H1 (cell line): ENCODE data around the gene FREM2. TPM values are rescaled to one million over a fixed set of nuclear protein-coding genes. Genes with fewer than 3 reads are reported as not detected.

Experiments used
- CTCF ChIA-PET: fragments of 300-600 bp; sonication (Branson Sonifier 250); formaldehyde crosslinking; loops from one replicate; lab custom pipeline; 2021; ENCODE audit not compliant: partially characterized antibody; lab: Charles Lee
- POLR2A ChIA-PET: fragments of 300-600 bp; sonication (Branson Sonifier 250); formaldehyde crosslinking; loops from one replicate; lab custom pipeline; 2021; ENCODE audit warnings: inconsistent platforms; ENCODE audit not compliant: partially characterized antibody; lab: Charles Lee
- DNase-seq, 2 experiments: peaks; one replicate each; pipeline versions ENCODE4 v3.0.0 to v3.0.0-alpha.2; 2010 to 2022; ENCODE audit warnings: low spot score in 2 of 2, low read depth in 1 of 2, mixed read lengths in 1 of 2
- FAIRE-seq: peaks from 2 replicates; lab custom pipeline; 2011; peaks lifted over from hg19 to GRCh38; lab: Jason Lieb, UNC
- H2AFZ ChIP-seq: 2 replicates; pipeline ENCODE4 v1.8.1; 2012; ENCODE audit warnings: low read length, inconsistent platforms
- H2AK5ac ChIP-seq: 2 replicates; pipeline ENCODE4 v1.6.1; 2013; ENCODE audit warnings: low read depth, low read length
- H2BK120ac ChIP-seq: replicated peaks from 2 replicates; pipeline ENCODE3; 2013; ENCODE audit warnings: low read depth, low read length, inconsistent platforms
- H2BK12ac ChIP-seq: 2 replicates; pipeline ENCODE4 v1.6.1; 2013; ENCODE audit warnings: low read depth, low read length
- H2BK15ac ChIP-seq: 2 replicates; pipeline ENCODE4 v1.6.1; 2013; ENCODE audit warnings: low read length
- H2BK20ac ChIP-seq: 2 replicates; pipeline ENCODE4 v1.6.1; 2013; ENCODE audit warnings: low read length
- H2BK5ac ChIP-seq: 2 replicates; pipeline ENCODE4 v1.6.1; 2013; ENCODE audit warnings: low read depth, low read length
- H3K14ac ChIP-seq: 2 replicates; pipeline ENCODE4 v1.6.1; 2013; ENCODE audit warnings: inconsistent platforms; ENCODE audit not compliant: insufficient read length
- H3K18ac ChIP-seq: 2 replicates; pipeline ENCODE4 v1.6.1; 2013; ENCODE audit warnings: low read length; ENCODE audit errors: extremely low read depth
- H3K23ac ChIP-seq: 2 replicates; pipeline ENCODE4 v1.6.1; 2013; ENCODE audit warnings: inconsistent platforms; ENCODE audit not compliant: insufficient read length
- H3K23me2 ChIP-seq: 2 replicates; pipeline ENCODE4 v1.6.1; 2013; ENCODE audit warnings: low read depth, low read length
- H3K27ac ChIP-seq: 2 replicates; pipeline ENCODE4 v1.6.1; 2011; ENCODE audit warnings: low read depth, low read length, inconsistent platforms
- H3K27me3 ChIP-seq, 4 experiments: replicated peaks in 1 of 4; 1 replicate in 1 of 4; 2 replicates in 3 of 4; pipeline versions ENCODE4 v1.6.1 to v1.8.1; 2011 to 2013; ENCODE audit warnings: low read length in 3 of 4, mild to moderate bottlenecking in 3 of 4, inconsistent platforms in 2 of 4, mixed read lengths in 2 of 4, moderate library complexity in 1 of 4; ENCODE audit not compliant: control insufficient read depth in 3 of 4, insufficient read depth in 3 of 4; ENCODE audit errors: extremely low read depth in 1 of 4
- H3K36me3 ChIP-seq, 4 experiments: 2 replicates each; pipeline versions ENCODE4 v1.6.1 to v1.8.1; 2011 to 2013; ENCODE audit warnings: mild to moderate bottlenecking in 4 of 4, low read length in 3 of 4, moderate library complexity in 2 of 4, control low read depth in 1 of 4, inconsistent platforms in 1 of 4; ENCODE audit not compliant: insufficient read depth in 4 of 4, control insufficient read depth in 2 of 4
- H3K4ac ChIP-seq: replicated peaks from 2 replicates; pipeline ENCODE3; 2013; ENCODE audit warnings: low read length, low read depth, mixed read lengths, inconsistent platforms; ENCODE audit not compliant: insufficient read length
- H3K4me1 ChIP-seq, 4 experiments: replicated peaks in 1 of 4; 1 replicate in 1 of 4; 2 replicates in 3 of 4; pipeline versions ENCODE4 v1.6.1 to v1.8.1; 2011 to 2013; ENCODE audit warnings: low read length in 3 of 4, inconsistent platforms in 2 of 4, mixed read lengths in 1 of 4; ENCODE audit not compliant: insufficient read depth in 4 of 4, control insufficient read depth in 3 of 4
- H3K4me2 ChIP-seq, 2 experiments: 2 replicates each; pipeline versions ENCODE4 v1.6.1 to v1.8.1; 2011 to 2013; ENCODE audit warnings: low read depth in 2 of 2, low read length in 2 of 2, control low read depth in 1 of 2, inconsistent platforms in 1 of 2, mild to moderate bottlenecking in 1 of 2; ENCODE audit not compliant: insufficient read depth in 1 of 2
- H3K4me3 ChIP-seq, 4 experiments: fragments of 200-600, 300-600 bp in 1 of 4; sonication (generic), shearing (Covaris generic), sonication (Bioruptor Twin) in 1 of 4; 2 replicates each; pipeline versions ENCODE4 v1.5.1 to v1.8.1; 2011 to 2016; ENCODE audit warnings: low read length in 4 of 4, low read depth in 3 of 4, control low read depth in 2 of 4, inconsistent platforms in 2 of 4, mild to moderate bottlenecking in 2 of 4, mixed read lengths in 1 of 4, moderate library complexity in 1 of 4; ENCODE audit not compliant: insufficient read depth in 2 of 4; ENCODE audit errors: extremely low read depth in 1 of 4
- H3K56ac ChIP-seq: replicated peaks from 2 replicates; pipeline ENCODE3; 2013; ENCODE audit warnings: low read depth, mild to moderate bottlenecking, mixed read lengths, low read length, inconsistent platforms; ENCODE audit not compliant: insufficient read length
- H3K79me1 ChIP-seq: 2 replicates; pipeline ENCODE4 v1.6.1; 2013; ENCODE audit warnings: low read depth, low read length, control low read depth
- H3K79me2 ChIP-seq, 2 experiments: 2 replicates each; pipeline versions ENCODE4 v1.6.1 to v1.8.1; 2012 to 2013; ENCODE audit warnings: low read length in 2 of 2, mild to moderate bottlenecking in 2 of 2, inconsistent platforms in 1 of 2; ENCODE audit not compliant: insufficient read depth in 2 of 2, control insufficient read depth in 1 of 2
- H3K9ac ChIP-seq, 4 experiments: replicated peaks in 1 of 4; 1 replicate in 1 of 4; 2 replicates in 3 of 4; pipeline versions ENCODE4 v1.6.1 to v1.8.1; 2011 to 2013; ENCODE audit warnings: low read depth in 3 of 4, low read length in 3 of 4, control low read depth in 2 of 4, mild to moderate bottlenecking in 2 of 4, moderate library complexity in 2 of 4, inconsistent platforms in 1 of 4; ENCODE audit errors: extremely low read depth in 1 of 4
- H3K9me3 ChIP-seq, 2 experiments: 2 replicates each; pipeline versions ENCODE4 v1.6.1 to v1.8.1; 2012 to 2013; ENCODE audit warnings: mild to moderate bottlenecking in 2 of 2, moderate library complexity in 2 of 2, control low read depth in 1 of 2, inconsistent platforms in 1 of 2, low read depth in 1 of 2, low read length in 1 of 2, mixed read lengths in 1 of 2; ENCODE audit not compliant: insufficient read depth in 2 of 2
- H4K20me1 ChIP-seq, 2 experiments: replicated peaks in 1 of 2; 2 replicates each; pipeline versions ENCODE3 to v1.8.1; 2011 to 2013; ENCODE audit warnings: inconsistent platforms in 2 of 2, low read length in 2 of 2, mild to moderate bottlenecking in 1 of 2; ENCODE audit not compliant: insufficient read depth in 2 of 2, control insufficient read depth in 1 of 2
- H4K5ac ChIP-seq: 2 replicates; pipeline ENCODE4 v1.6.1; 2013; ENCODE audit warnings: low read length, low read depth, mixed read lengths, inconsistent platforms; ENCODE audit not compliant: insufficient read length
- H4K8ac ChIP-seq: 2 replicates; pipeline ENCODE4 v1.8.0; 2013; ENCODE audit warnings: mild to moderate bottlenecking, moderate library complexity, low read length, inconsistent platforms; ENCODE audit not compliant: insufficient read depth; ENCODE audit errors: extremely low read depth
- H4K91ac ChIP-seq: replicated peaks from 2 replicates; pipeline ENCODE3; 2013; ENCODE audit warnings: low read length, mixed read lengths, inconsistent platforms; ENCODE audit not compliant: insufficient read length
- CHD2 ChIP-seq: IDR thresholded peaks from 2 replicates; pipeline ENCODE4 v1.6.1; 2012; ENCODE audit warnings: low read length, improper control_type of control experiment
- GABPA ChIP-seq: IDR thresholded peaks from 2 replicates; pipeline ENCODE4 v1.6.1; 2011; ENCODE audit warnings: mild to moderate bottlenecking, low read length, moderate library complexity, borderline replicate concordance; ENCODE audit not compliant: insufficient read depth
- WGBS, 2 experiments: shearing (Covaris generic) in 1 of 2; methylation state at CpG; one replicate each; pipeline versions ENCODE4 v1.1.6 to v1.1.7; 2013 to 2015; ENCODE audit warnings: low lambda C conversion rate in 2 of 2, mixed read lengths in 2 of 2, inconsistent platforms in 1 of 2, low coverage in 1 of 2, missing lambda C conversion rate in 1 of 2; ENCODE audit not compliant: insufficient replicate concordance in 2 of 2, insufficient coverage in 1 of 2, insufficient read length in 1 of 2; ENCODE audit errors: extremely low coverage in 1 of 2, missing lambda C conversion rate in 1 of 2; 5-methylcytosine and 5-hydroxymethylcytosine counted together
- polyA plus RNA-seq, 7 experiments: library from polyadenylated mRNA; depleted of rRNA in 3 of 7; stranded (reverse) in 5 of 7; unstranded in 2 of 7; fragments of >200 nt in 5 of 7; fragments of 200-250 nt in 2 of 7; gene quantifications; 1 replicate in 5 of 7; 2 replicates in 1 of 7; 4 replicates in 1 of 7; pipeline versions ENCODE4 v1.2.1 to v1.2.3, GENCODE V29; 2011 to 2013; ENCODE audit warnings: missing spikeins in 2 of 7, mixed read lengths in 2 of 7
- total RNA-seq: library from RNA; stranded (reverse); fragmentation: NEBNext Ultra II Directional; extraction: Animal tissue kit (Norgen Biotek cat#: 25700); gene quantifications from 2 replicates; pipeline ENCODE4 v1.2.1, GENCODE V29; 2021

The FREM2 gene
- total and polyA plus RNA-seq, 2 of the 8 experiments (the other 6 are each of a cell fraction or from before 2014, with no cell fraction given), result 11.6 to 22.8 TPM

- no peak overlapping the region for H3K9ac ChIP-seq
- H3K4me2 ChIP-seq, result no peak overlapping the region
- H3K14ac ChIP-seq, result no peak overlapping the region
- no peaks in the 10 kb centered on the region for H4K20me1 ChIP-seq
- H3K18ac ChIP-seq, result no peak overlapping the region
- no peak overlapping the region for H2BK20ac ChIP-seq
- no peak overlapping the region for H3K56ac ChIP-seq
- H3K36me3 ChIP-seq, result no peaks in the 10 kb centered on the region
- no peaks in the 10 kb centered on the region; the same call in 1 of the 2 replicates for H3K23me2 ChIP-seq
- ChIA-PET POLR2A (no interaction called here), CTCF (interaction anchor here (1.1 to 1.6 kb wide), 2 partner anchors 10 to 102 kb away, joined by 3 to 5 read pairs; no protein-coding TSS in a partner anchor)
- H3K79me1 ChIP-seq, result no peaks in the 10 kb centered on the region
- no peak overlapping the region for H3K4me3 ChIP-seq
- TF ChIP-seq GABPA (no peak), CHD2 (no peak)
- no peak overlapping the region for H2BK12ac ChIP-seq
- no peaks in the 10 kb centered on the region for H3K4me1 ChIP-seq
- H3K79me2 ChIP-seq, result no peaks in the 10 kb centered on the region
- no peak overlapping the region for H3K27ac ChIP-seq
- no peak overlapping the region for H2BK15ac ChIP-seq
- H2AK5ac ChIP-seq, result no peak overlapping the region
- no peaks in the 10 kb centered on the region for H3K27me3 ChIP-seq
- H2AFZ ChIP-seq, result no peak overlapping the region
- H2BK120ac ChIP-seq, result no peak overlapping the region
- H2BK5ac ChIP-seq, result no peak overlapping the region
- FAIRE-seq (no peak), DNase-seq (no peak)
- H3K4ac ChIP-seq, result no peak overlapping the region
- no peak overlapping the region for H4K5ac ChIP-seq
- no peak overlapping the region for H3K23ac ChIP-seq
- no peaks in the 10 kb centered on the region for H3K9me3 ChIP-seq
- no peak overlapping the region for H4K8ac ChIP-seq
- H4K91ac ChIP-seq, result no peak overlapping the region
- WGBS, 2 experiments, result 93% methylated on average over 2 of the region's 2 CpGs; no CpG with 5 or more reads in 1 of the 2 experiments
Observed at GRCh38 chr13:38662362-38662761, 24.5 kb upstream of the FREM2 start.
